ENCODE results near the gene ACCSL.

The ACCSL gene

GRCh38 chr11:44018829-44019228 is 29.0 kb upstream of the ACCSL start:
- no peak for DNase-seq

- no peak for DNase-seq
Measured at GRCh38 chr11:44024977-44025376, 22.8 kb upstream of the ACCSL start.

GRCh38 chr11:44025727-44026126 is 22.1 kb upstream of the ACCSL start:
- DNase-seq, result no peak

- no peak for DNase-seq
Measured at GRCh38 chr11:44028401-44028800, 19.4 kb upstream of the ACCSL start.

GRCh38 chr11:44028816-44029506 is 18.8 kb upstream of the ACCSL start:
- no peak for DNase-seq

GRCh38 chr11:44029507-44029845 is 18.3 kb upstream of the ACCSL start:
- DNase-seq, result no peak

- DNase-seq, result no peak
Measured at GRCh38 chr11:44029977-44030911, 17.5 kb upstream of the ACCSL start.

- no peak for DNase-seq
Measured at GRCh38 chr11:44030996-44031395, 16.8 kb upstream of the ACCSL start.

- DNase-seq, result no peak
Measured at GRCh38 chr11:44031549-44031948, 16.2 kb upstream of the ACCSL start.

GRCh38 chr11:44032299-44033085 is 15.3 kb upstream of the ACCSL start:
- no peak for DNase-seq

- DNase-seq, result no peak
Measured at GRCh38 chr11:44033411-44033850, 14.3 kb upstream of the ACCSL start.

- DNase-seq, result no peak
Measured at GRCh38 chr11:44033856-44034255, 13.9 kb upstream of the ACCSL start.

GRCh38 chr11:44034639-44035038 is 13.1 kb upstream of the ACCSL start:
- DNase-seq, result no peak

GRCh38 chr11:44036811-44037657 is 10.7 kb upstream of the ACCSL start:
- peak; percentile 91 to 95 for DNase-seq

- peak in 1 of 2 experiments; percentile 62 for DNase-seq
Measured at GRCh38 chr11:44037658-44037998, 10.2 kb upstream of the ACCSL start.

- DNase-seq, result no peak
Measured at GRCh38 chr11:44043157-44043556, 4.6 kb upstream of the ACCSL start.

GRCh38 chr11:44046182-44046581 is 1.6 kb upstream of the ACCSL start:
- no peak for DNase-seq

- DNase-seq, result no peak
Measured at GRCh38 chr11:44047298-44047697, 483 bp upstream of the ACCSL start.

GRCh38 chr11:44049832-44050231 is 2.1 kb downstream of the ACCSL start:
- no peak for DNase-seq

- DNase-seq, result no peak
Measured at GRCh38 chr11:44051171-44051570, 3.4 kb downstream of the ACCSL start.

GRCh38 chr11:44057340-44057739 is 9.6 kb downstream of the ACCSL start:
- no peak for DNase-seq

- no peak for DNase-seq
Measured at GRCh38 chr11:44058275-44058674, 10.5 kb downstream of the ACCSL start.
